Mesenchymal stem cell (in vitro differentiated cells and primary cell): ENCODE results near the gene HPCAL1.

Experiments
- DNase-seq: peaks from one replicate; pipeline ENCODE4 v3.0.0-alpha.2; 2013
- H2AFZ ChIP-seq: one replicate; pipeline ENCODE4 v1.6.1; 2013; ENCODE audit warnings: low read depth, mild to moderate bottlenecking, control low read depth, inconsistent platforms, low read length, moderate library complexity
- H2AK5ac ChIP-seq: 2 replicates; pipeline ENCODE4 v1.6.1; 2013; ENCODE audit warnings: low read length, moderate library complexity, mild to moderate bottlenecking, inconsistent platforms; ENCODE audit not compliant: severe bottlenecking
- H2BK120ac ChIP-seq: one replicate; pipeline ENCODE4 v1.6.1; 2013; ENCODE audit warnings: low read depth, mild to moderate bottlenecking, inconsistent platforms, low read length, moderate library complexity
- H2BK12ac ChIP-seq, 2 experiments: one replicate each; pipeline ENCODE4 v1.6.1; 2013; ENCODE audit warnings: inconsistent platforms in 2 of 2, low read length in 2 of 2, mild to moderate bottlenecking in 2 of 2, moderate library complexity in 2 of 2, control low read depth in 1 of 2
- H2BK15ac ChIP-seq: one replicate; pipeline ENCODE4 v1.6.1; 2013; ENCODE audit warnings: mild to moderate bottlenecking, low read depth, inconsistent platforms; ENCODE audit not compliant: poor library complexity, severe bottlenecking
- H2BK5ac ChIP-seq: 2 replicates; pipeline ENCODE4 v1.6.1; 2013; ENCODE audit warnings: low read depth, mild to moderate bottlenecking, low read length, control low read depth, inconsistent platforms; ENCODE audit not compliant: poor library complexity, severe bottlenecking
- H3K14ac ChIP-seq, 2 experiments: one replicate each; pipeline ENCODE4 v1.6.1; 2013; ENCODE audit warnings: inconsistent platforms in 2 of 2, low read length in 2 of 2, control low read depth in 1 of 2, mild to moderate bottlenecking in 1 of 2, moderate library complexity in 1 of 2
- H3K18ac ChIP-seq, 2 experiments: one replicate each; pipeline ENCODE4 v1.6.1; 2013; ENCODE audit warnings: inconsistent platforms in 2 of 2, low read length in 2 of 2, control low read depth in 1 of 2, low read depth in 1 of 2, mild to moderate bottlenecking in 1 of 2
- H3K23ac ChIP-seq, 2 experiments: one replicate each; pipeline ENCODE4 v1.6.1; 2013; ENCODE audit warnings: inconsistent platforms in 2 of 2, low read length in 2 of 2, mild to moderate bottlenecking in 2 of 2, moderate library complexity in 2 of 2, control low read depth in 1 of 2
- H3K27ac ChIP-seq: 2 replicates; pipeline ENCODE4 v1.5.1; 2013; ENCODE audit warnings: mild to moderate bottlenecking, moderate library complexity, low read length, control low read depth, inconsistent platforms; ENCODE audit not compliant: poor library complexity, severe bottlenecking
- H3K27me3 ChIP-seq, 2 experiments: 2 replicates each; pipeline versions ENCODE4 v1.6.1 to v1.7.0; 2013; ENCODE audit warnings: low read length in 2 of 2, mild to moderate bottlenecking in 2 of 2, moderate library complexity in 2 of 2, control low read depth in 1 of 2, inconsistent platforms in 1 of 2; ENCODE audit not compliant: control insufficient read depth in 1 of 2, insufficient read depth in 1 of 2
- H3K36me3 ChIP-seq, 2 experiments: 2 replicates each; pipeline versions ENCODE4 v1.6.1 to v1.7.0; 2013; ENCODE audit warnings: low read length in 2 of 2, control low read depth in 1 of 2, inconsistent platforms in 1 of 2, low read depth in 1 of 2, mild to moderate bottlenecking in 1 of 2; ENCODE audit not compliant: insufficient read depth in 2 of 2, control insufficient read depth in 1 of 2
- H3K4ac ChIP-seq, 2 experiments: one replicate each; pipeline ENCODE4 v1.6.1; 2013; ENCODE audit warnings: inconsistent platforms in 2 of 2, low read length in 2 of 2, mild to moderate bottlenecking in 2 of 2, moderate library complexity in 2 of 2, control low read depth in 1 of 2, low read depth in 1 of 2
- H3K4me1 ChIP-seq: 2 replicates; pipeline ENCODE4 v1.6.1; 2013; ENCODE audit warnings: low read depth, low read length, control low read depth; ENCODE audit not compliant: control insufficient read depth, insufficient read depth
- H3K4me2 ChIP-seq: 2 replicates; pipeline ENCODE4 v1.6.1; 2013; ENCODE audit warnings: low read length, mild to moderate bottlenecking, inconsistent platforms; ENCODE audit not compliant: poor library complexity, severe bottlenecking
- H3K4me3 ChIP-seq, 2 experiments: 2 replicates each; pipeline versions ENCODE4 v1.5.1 to v1.7.0; 2013; ENCODE audit warnings: low read length in 2 of 2, mild to moderate bottlenecking in 2 of 2, control low read depth in 1 of 2, low read depth in 1 of 2; ENCODE audit not compliant: insufficient read depth in 1 of 2
- H3K79me1 ChIP-seq: replicated peaks from 2 replicates; pipeline ENCODE4 v1.6.1; 2013; ENCODE audit warnings: mild to moderate bottlenecking, control low read depth, low read length, inconsistent platforms; ENCODE audit not compliant: poor library complexity, severe bottlenecking
- H3K9ac ChIP-seq: 2 replicates; pipeline ENCODE4 v1.7.0; 2013; ENCODE audit warnings: mild to moderate bottlenecking, low read length, moderate library complexity
- H3K9me3 ChIP-seq: 2 replicates; pipeline ENCODE4 v1.7.0; 2013; ENCODE audit warnings: mild to moderate bottlenecking, low read length; ENCODE audit not compliant: control insufficient read depth
- H4K8ac ChIP-seq: one replicate; pipeline ENCODE4 v1.6.1; 2013; ENCODE audit warnings: inconsistent platforms, mild to moderate bottlenecking, low read length, moderate library complexity
- H4K91ac ChIP-seq: one replicate; pipeline ENCODE4 v1.6.1; 2013; ENCODE audit warnings: mild to moderate bottlenecking, low read length, inconsistent platforms
- WGBS: methylation state at CpG from one replicate; pipeline ENCODE4 v1.1.7; 2013; ENCODE audit warnings: mixed read lengths; 5-methylcytosine and 5-hydroxymethylcytosine counted together

Gene HPCAL1

GRCh38 chr2:10377052-10377746, 74.5 kb downstream of the HPCAL1 start:
- Histone ChIP-seq H3K36me3 (peaks cover 0 to 4% of the 10 kb centered on the region in 2 experiments), H3K27me3 (peaks cover 0 to 10% of the 10 kb centered on the region in 2 experiments), H3K9ac (no peak overlapping the region), H2BK12ac (no peak overlapping the region), H3K14ac (no peak overlapping the region), H2BK5ac (no peak overlapping the region), H4K91ac (no peak overlapping the region), H3K4me1 (peaks cover 14% of the 10 kb centered on the region), H2BK15ac (no peak overlapping the region), H3K4me3 (no peak overlapping the region), H3K79me1 (peaks cover 22% of the 10 kb centered on the region), H3K23ac (no peak overlapping the region), H4K8ac (no peak overlapping the region), H3K9me3 (no peaks in the 10 kb centered on the region), H2AFZ (no peak overlapping the region), H2AK5ac (no peak overlapping the region), H3K18ac (no peak overlapping the region), H2BK120ac (no peak overlapping the region), H3K4me2 (no peak overlapping the region), H3K4ac (no peak overlapping the region), H3K27ac (no peak overlapping the region)
- no peak for DNase-seq
- 88% methylated on average over 21 of the region's 21 CpGs for WGBS

GRCh38 chr2:10377747-10378085, 75.0 kb downstream of the HPCAL1 start:
- Histone ChIP-seq H2BK15ac (no peak overlapping the region), H2BK120ac (no peak overlapping the region), H2BK12ac (no peak overlapping the region), H2BK5ac (no peak overlapping the region), H3K9ac (no peak overlapping the region), H3K4me3 (no peak overlapping the region), H3K27me3 (peaks cover 0 to 14% of the 10 kb centered on the region in 2 experiments), H3K27ac (no peak overlapping the region), H3K4ac (no peak overlapping the region), H4K91ac (no peak overlapping the region), H2AFZ (no peak overlapping the region), H3K9me3 (no peaks in the 10 kb centered on the region), H3K23ac (no peak overlapping the region), H3K36me3 (peaks cover 0 to 4% of the 10 kb centered on the region in 2 experiments), H3K18ac (no peak overlapping the region), H3K4me1 (peaks cover 16% of the 10 kb centered on the region), H3K4me2 (no peak overlapping the region), H4K8ac (no peak overlapping the region), H2AK5ac (no peak overlapping the region), H3K79me1 (peaks cover 22% of the 10 kb centered on the region), H3K14ac (peak overlapping the region in 1 of 2 experiments; percentile 10)
- 90% methylated on average over 12 of the region's 12 CpGs for WGBS
- DNase-seq, result no peak

- 80% methylated on average over 7 of the region's 7 CpGs for WGBS
These were observed 75.5 kb downstream of the HPCAL1 start for GRCh38 chr2:10378189-10378588.

GRCh38 chr2:10380048-10380926, 77.6 kb downstream of the HPCAL1 start:
- Histone ChIP-seq H3K18ac (no peak overlapping the region), H3K36me3 (peaks cover 0 to 4% of the 10 kb centered on the region in 2 experiments)

More at GRCh38 chr2:10378189-10378588, 75.5 kb downstream of the HPCAL1 start:
- Histone ChIP-seq H3K14ac (no peak overlapping the region), H2BK15ac (no peak overlapping the region), H3K79me1 (peaks cover 22% of the 10 kb centered on the region), H4K91ac (no peak overlapping the region), H3K4ac (no peak overlapping the region), H3K23ac (no peak overlapping the region), H3K27me3 (peaks cover 0 to 17% of the 10 kb centered on the region in 2 experiments), H3K4me2 (no peak overlapping the region), H2AK5ac (no peak overlapping the region), H3K18ac (no peak overlapping the region), H3K27ac (no peak overlapping the region), H2BK5ac (no peak overlapping the region), H3K36me3 (peaks cover 0 to 4% of the 10 kb centered on the region in 2 experiments), H2BK12ac (no peak overlapping the region), H2BK120ac (no peak overlapping the region), H3K4me3 (no peak overlapping the region), H3K9me3 (no peaks in the 10 kb centered on the region), H4K8ac (no peak overlapping the region), H2AFZ (no peak overlapping the region), H3K4me1 (peaks cover 19% of the 10 kb centered on the region), H3K9ac (no peak overlapping the region)
- no peak for DNase-seq

More at GRCh38 chr2:10380048-10380926, 77.6 kb downstream of the HPCAL1 start:
- Histone ChIP-seq H3K4me1 (peaks cover 26% of the 10 kb centered on the region), H2BK120ac (no peak overlapping the region), H3K9me3 (no peaks in the 10 kb centered on the region), H2AFZ (no peak overlapping the region), H3K4ac (no peak overlapping the region), H3K4me3 (no peak overlapping the region), H4K91ac (no peak overlapping the region), H3K27me3 (peaks cover 0 to 27% of the 10 kb centered on the region in 2 experiments), H3K9ac (no peak overlapping the region), H2BK5ac (no peak overlapping the region), H3K23ac (no peak overlapping the region), H3K79me1 (peaks cover 28% of the 10 kb centered on the region), H3K14ac (no peak overlapping the region), H4K8ac (no peak overlapping the region), H2BK12ac (no peak overlapping the region), H3K27ac (no peak overlapping the region), H3K4me2 (no peak overlapping the region), H2BK15ac (no peak overlapping the region), H2AK5ac (no peak overlapping the region)
- DNase-seq, result no peak
- whole genome bisulfite sequencing, result 92% methylated on average over 9 of the region's 9 CpGs
